Brain pericyte (primary cell): ENCODE results near the gene IER5L.

Experiments used
- DNase-seq: peaks from one replicate; pipeline ENCODE4 v3.0.0-alpha.2; 2012; ENCODE audit warnings: low read depth, low spot score

Gene IER5L

GRCh38 chr9:129177791-129178567 lies at the start of gene IER5L:
TSS of gene IER5L (minus strand) at chr9:129178261. CDS start at chr9:129178052, 209 bp downstream.
- DNase-seq = peak; percentile 82

GRCh38 chr9:129227843-129228189 lies 49.8 kb upstream of the IER5L start:
- DNase-seq = no peak

- no peak for DNase-seq
These were observed 47.8 kb upstream of the IER5L start for GRCh38 chr9:129225815-129226214.

DNA sequence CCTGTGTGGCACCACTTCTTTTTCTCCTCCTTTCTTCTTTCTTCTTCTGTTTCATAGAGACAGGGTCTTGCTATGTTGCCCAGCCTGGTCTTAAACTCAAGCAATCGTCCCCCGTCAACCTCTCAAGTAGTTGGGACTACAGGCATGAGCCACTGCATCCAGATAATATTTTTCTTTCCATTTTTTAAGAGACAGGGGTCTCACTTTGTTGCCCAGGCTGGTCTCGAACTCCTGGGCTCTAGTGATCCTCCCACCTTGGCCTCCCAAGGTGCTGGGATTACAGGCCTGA lies 47.4 kb upstream of the IER5L start:
- DNase-seq = no peak

DNA sequence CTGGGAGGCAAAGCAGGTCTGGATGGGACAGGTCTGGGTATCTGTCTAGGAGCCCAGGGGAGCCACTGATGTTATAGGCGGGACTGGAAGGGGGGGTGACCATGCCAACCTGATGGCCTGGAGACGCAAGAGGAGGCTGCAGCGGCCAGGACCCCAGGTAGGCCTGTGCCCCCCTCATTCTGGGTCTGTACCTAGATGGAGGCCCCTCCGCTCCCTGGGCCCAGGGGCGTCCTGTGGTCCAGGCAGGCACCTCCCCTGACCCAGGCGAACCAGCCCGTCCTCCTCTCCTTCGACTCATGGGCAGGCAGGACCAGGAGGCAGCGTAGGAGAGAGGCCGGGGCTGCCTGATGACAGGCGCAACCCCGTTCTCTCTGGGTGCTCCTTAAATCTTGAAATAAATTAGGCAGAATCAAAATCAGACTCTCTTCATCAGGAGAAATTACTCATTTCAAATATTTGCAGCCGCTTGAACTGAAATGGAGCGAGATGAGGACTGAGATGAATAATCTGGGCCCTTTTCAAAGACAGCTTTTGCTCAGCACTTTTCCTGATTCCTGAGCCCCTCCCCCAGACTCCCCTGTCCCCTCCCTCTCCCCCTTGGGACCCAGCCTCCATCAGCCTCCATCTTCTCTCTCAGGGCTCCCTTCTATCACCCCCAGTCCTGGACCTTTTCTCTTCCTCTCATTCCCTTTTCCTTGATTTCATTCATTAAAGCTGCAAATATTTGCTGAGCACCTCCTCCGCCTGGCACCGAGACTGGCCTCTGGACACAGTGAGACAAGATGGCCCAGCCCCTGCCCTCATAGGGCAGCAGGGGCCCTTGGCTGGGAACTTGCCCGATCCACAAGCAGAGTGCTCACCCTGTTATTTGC lies 46.8 kb upstream of the IER5L start:
- DNase-seq = no peak

DNA sequence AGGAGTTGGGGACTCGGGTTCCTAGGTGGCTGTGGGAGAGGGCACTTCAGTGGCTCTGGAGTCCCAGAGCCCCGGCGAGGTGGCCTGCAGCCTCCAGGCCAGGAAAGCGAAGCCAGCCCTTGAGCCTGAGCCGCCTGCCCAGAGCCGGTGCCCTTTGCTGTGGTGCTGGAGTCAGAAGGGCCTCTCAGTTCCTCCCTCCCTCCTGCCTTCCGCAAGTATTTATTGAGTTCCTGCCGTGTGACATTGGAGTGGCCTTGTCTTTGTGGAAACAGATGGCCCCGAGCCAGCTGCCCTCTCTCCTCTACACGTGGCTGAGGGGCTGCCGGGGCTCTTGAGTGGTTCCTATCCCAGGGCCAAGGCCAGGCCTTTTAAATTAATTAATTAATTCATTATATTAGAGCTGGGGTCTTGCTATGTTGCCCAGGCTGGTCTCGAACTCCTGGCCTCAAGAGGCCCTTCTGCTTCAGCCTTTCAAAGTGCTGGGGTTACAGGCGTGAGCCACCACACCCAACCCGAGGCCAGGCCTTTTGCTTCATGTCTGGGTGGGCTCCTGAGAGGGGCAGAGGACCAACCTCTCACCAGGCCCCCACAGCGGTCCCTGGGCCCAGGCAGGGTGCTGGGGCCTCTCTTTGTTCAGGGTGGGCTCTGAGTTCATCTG lies 45.6 kb upstream of the IER5L start:
- DNase-seq = no peak

GRCh38 chr9:129222819-129223218 lies 44.8 kb upstream of the IER5L start:
- DNase-seq = no peak

DNA sequence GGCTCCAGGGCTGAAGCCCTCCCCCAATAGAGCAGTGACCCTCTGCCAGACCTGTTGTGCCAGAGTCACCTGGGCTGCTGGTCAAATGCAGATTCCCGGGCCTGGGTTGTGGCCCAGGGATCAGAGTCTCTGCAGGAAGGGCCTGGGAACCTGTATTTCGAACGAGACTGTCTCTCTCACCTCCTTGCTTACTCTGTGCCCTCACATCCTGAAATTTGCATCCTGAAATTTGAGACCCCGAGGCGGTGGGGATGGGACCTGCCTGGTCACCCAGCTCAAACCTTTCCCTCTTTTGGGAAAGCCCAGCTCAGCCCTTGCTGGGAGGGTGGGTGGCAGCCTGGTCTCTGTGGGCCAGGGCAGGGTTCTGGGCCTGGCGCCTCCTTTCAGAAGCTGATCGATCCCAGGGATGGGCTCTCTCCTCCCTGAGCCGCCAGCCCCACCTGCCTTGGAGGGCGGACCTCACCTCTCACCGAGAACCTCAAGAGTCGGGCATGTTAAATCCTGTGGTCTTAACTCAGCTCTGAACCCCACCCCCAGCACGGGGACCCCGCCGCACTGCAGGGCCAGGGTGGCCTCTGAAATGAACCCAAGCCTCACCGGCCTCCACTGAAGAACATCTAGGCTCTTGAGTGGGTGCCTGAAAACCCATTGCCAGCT lies 44.0 kb upstream of the IER5L start:
- DNase-seq = no peak

DNA sequence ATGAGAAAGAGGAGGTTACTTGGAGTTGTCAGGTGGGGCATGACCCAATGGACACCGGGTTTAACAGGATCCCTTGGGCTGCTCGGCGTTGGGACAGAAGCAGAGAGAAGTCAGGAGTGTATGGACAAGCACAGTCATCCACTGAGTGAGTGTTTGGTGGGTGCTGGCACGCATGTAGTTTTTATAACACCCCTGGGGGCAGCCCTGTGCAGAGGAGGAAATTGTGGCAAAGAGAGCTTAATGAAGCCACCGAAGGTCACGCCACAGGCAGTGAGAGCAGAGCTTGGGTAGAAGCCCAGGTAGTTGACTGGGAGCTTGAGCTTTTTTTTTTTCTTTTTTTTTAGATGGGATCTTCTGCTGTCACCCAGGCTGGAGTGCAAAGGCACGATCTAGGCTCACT lies 43.2 kb upstream of the IER5L start:
- no peak for DNase-seq

GRCh38 chr9:129220771-129221170 lies 42.7 kb upstream of the IER5L start:
- no peak for DNase-seq

DNA sequence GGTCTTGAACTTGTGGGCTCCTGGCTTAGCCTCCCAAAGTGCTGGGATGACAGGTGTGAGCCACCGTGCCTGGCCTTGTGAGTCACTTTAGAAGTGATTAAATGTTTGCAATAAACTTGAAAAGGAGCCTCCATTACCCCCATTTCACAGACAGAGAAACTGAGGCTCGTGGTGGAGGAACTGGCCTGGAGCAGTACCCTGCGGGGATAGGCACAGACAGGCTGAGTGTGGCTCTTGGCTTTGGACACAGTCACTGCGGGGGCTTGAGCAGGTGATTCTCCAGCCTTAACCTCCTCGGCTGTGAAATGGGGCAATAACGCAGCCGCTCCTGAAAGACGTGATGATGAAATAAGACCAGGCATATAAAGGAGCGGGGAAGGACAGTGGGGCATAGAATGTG lies 40.9 kb upstream of the IER5L start:
- no peak for DNase-seq

- DNase-seq = no peak
These were observed 40.2 kb upstream of the IER5L start for GRCh38 chr9:129218272-129218625.

GRCh38 chr9:129213551-129213950 lies 35.5 kb upstream of the IER5L start:
- no peak for DNase-seq

GRCh38 chr9:129211686-129212085 lies 33.6 kb upstream of the IER5L start:
- no peak for DNase-seq

- DNase-seq = no peak
These were observed 32.1 kb upstream of the IER5L start for GRCh38 chr9:129210125-129210524.

DNA sequence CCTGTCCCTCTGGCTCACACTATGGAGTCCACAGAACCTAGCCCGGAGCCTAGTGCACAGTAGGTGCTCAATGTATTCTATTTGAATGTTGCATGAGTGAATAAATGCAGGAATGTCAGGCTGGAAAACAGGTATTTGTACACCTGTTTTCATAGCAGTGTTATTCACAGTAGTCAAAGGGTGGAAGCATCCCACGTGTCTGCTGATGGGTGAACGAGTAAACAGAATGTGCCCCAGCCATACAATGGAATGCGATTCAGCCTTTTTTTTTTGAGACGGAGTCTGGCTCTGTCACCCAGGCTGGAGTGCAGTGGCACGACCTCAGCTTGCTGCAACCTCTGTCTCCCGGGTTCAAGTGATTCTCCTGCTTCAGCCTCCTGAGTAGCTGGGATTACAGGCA lies 31.5 kb upstream of the IER5L start:
- no peak for DNase-seq

DNA sequence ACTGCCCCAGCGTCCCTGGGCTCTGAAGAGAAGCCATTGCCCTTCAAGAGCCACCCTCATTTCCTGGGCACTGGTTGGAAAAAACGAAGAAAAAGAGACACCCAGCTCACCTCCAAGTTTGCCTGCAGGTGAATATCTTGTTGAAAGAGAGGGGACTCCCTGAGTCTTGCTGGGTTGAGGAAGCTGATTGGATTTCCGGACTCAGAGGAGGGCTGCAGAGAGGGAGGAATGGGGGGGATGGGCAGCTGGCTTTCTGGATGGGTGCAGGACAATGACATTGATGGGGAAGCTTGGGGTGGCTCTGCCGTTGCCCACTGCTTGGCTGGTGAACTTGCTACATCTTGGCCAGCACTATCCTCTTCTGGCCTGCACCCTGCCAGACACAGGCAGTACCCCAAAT lies 31.0 kb upstream of the IER5L start:
- no peak for DNase-seq

- DNase-seq = no peak
These were observed 30.4 kb upstream of the IER5L start for GRCh38 chr9:129208207-129209032.

DNA sequence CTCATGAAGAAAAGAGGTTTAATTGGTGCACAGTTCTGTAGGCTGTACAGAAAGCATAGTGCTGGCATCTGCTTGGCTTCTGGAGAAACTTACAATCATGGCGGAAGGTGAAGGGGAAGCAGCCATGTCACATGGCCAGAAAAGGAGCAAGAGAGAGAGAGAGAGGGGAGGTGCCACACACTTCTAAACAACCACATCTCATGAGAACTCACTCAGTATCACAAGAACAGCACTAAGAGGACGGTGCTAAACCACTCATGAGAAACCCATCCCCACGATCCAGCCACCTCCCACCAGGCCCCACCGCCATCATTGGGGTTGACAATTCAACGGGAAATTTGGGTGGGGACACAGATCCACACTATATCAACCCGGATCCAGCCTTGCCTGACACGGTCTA lies 28.8 kb upstream of the IER5L start:
- no peak for DNase-seq

GRCh38 chr9:129206401-129206800 lies 28.3 kb upstream of the IER5L start:
- DNase-seq = no peak

- no peak for DNase-seq
These were observed 26.8 kb upstream of the IER5L start for GRCh38 chr9:129204840-129205239.

- no peak for DNase-seq
These were observed 25.5 kb upstream of the IER5L start for GRCh38 chr9:129203556-129203909.
